ES-I3 (cell line): Measurements from ENCODE around the gene NDUFB10.

Source experiments
- H3K36me3 ChIP-seq: 2 replicates; pipeline ENCODE4 v1.6.1; 2013; ENCODE audit warnings: mild to moderate bottlenecking, low read length, control low read depth, moderate library complexity; ENCODE audit not compliant: insufficient read depth
- H3K4me1 ChIP-seq: 2 replicates; pipeline ENCODE4 v1.6.1; 2013; ENCODE audit warnings: mild to moderate bottlenecking, control low read depth, low read length; ENCODE audit not compliant: insufficient read depth
- H3K9ac ChIP-seq: 2 replicates; pipeline ENCODE4 v1.6.1; 2013; ENCODE audit warnings: low read depth, mild to moderate bottlenecking, low read length, moderate library complexity
- H3K9me3 ChIP-seq: 2 replicates; pipeline ENCODE4 v1.6.1; 2013; ENCODE audit warnings: mild to moderate bottlenecking, low read length, moderate library complexity; ENCODE audit not compliant: control insufficient read depth, insufficient read depth

Gene NDUFB10

DNA sequence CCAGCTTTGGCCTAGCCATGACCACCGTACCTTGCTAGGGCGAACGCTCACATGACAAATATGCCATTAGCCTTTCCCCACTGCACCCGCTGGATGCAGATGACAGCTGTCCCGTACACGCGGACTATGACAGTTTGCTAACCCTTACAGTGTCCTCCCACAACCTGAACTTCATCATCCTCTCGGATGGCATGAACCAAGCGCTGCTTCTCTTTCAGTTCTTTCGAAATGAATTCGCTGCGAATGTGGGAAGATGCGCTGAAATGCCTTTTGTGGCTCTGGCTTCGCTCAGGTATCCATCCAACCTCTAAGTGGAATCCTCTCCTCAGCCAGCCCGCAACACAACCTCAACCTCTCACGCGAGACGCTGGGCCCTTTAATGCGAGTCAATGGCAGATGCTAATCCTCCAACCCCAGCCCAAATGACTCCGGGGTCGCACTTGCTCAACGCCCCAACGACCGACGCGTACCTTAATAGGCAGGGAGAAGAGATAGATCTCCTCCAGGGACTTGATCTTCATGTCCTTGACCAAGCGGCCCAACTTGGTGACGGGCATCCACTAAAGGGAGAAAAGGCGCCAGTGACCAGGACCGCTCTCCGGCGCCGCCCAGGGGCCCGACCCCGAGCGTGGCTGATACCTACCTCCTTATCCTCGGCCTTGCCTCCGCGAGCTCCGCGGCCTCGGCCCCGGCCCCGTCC lies 4.6 kb downstream of the NDUFB10 start:
- Histone ChIP-seq H3K9me3 (no peaks in the 10 kb centered on the region), H3K36me3 (peaks cover 22% of the 10 kb centered on the region), H3K4me1 (peaks cover 5% of the 10 kb centered on the region; the same call in 1 of the 2 replicates), H3K9ac (peak overlapping the region; percentile 99)

DNA sequence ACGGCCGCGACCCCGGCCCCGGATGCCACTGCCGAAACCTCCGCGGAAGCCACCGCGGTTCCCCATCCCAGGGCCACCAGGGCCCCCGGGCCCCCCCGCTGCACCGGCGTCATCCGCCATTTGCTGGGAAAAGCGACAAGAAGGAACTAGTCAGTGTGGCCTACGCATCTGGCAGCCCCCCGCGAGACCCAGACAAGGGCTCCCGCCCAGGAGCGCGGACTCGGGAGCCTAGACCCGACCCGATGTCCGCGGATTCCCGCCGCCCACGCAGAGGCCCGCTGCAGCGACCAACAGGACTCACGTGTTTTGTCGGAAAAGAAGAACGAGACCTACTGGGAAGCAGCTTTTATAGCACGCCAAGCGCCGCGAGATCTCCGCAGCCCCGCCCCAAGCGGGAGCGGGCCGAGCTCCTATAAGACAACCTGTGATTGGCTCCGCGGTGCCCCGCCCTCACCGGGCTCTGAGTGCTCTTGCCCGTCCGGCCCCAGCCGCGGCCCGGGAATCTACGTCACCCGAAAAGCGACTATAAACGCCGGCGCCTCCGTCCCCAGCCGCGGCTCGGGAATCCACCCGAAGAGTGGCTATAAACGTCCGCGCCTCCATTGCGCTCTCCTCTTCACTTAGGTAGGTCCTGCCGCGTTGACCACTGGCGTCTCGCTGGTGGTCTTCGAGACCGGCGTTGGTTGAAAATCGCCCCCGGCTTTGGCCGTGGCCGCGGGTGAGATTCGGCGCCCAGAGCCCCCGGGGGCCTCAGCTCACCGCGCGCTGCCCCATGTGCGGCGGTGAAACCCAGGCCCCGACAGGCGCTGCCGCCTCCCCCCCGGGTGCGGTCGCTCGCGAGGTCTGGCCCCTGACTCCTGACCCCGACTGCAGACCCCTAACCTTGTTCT lies 5.4 kb downstream of the NDUFB10 start, which contains the start of gene RPS2:
TSS of gene RPS2 (minus strand) at position 321 of the 890 bp plus-strand sequence. CDS start at position 120, 201 bp downstream.
- Histone ChIP-seq H3K9me3 (no peaks in the 10 kb centered on the region), H3K9ac (peak within 1 kb of the TSS; percentile 99), H3K36me3 (peaks cover 22% of the 10 kb centered on the region), H3K4me1 (peaks cover 5% of the 10 kb centered on the region; the same call in 1 of the 2 replicates)

- Histone ChIP-seq H3K36me3 (peaks cover 22% of the 10 kb centered on the region), H3K9me3 (no peaks in the 10 kb centered on the region), H3K4me1 (peaks cover 5% of the 10 kb centered on the region; the same call in 1 of the 2 replicates), H3K9ac (peak overlapping the region; percentile 99)
Measured at GRCh38 chr16:1965396-1966001, 6.2 kb downstream of the NDUFB10 start.

- Histone ChIP-seq H3K4me1 (peaks cover 5% of the 10 kb centered on the region; the same call in 1 of the 2 replicates), H3K9me3 (no peaks in the 10 kb centered on the region)
Measured at GRCh38 chr16:1966460-1966859, 7.1 kb downstream of the NDUFB10 start, which contains the start of gene RNF151. RNF151 (plus strand) TSS chr16:1966856; CDS start chr16:1966882, 26 bp downstream.

GRCh38 chr16:1968146-1968953 lies 9.0 kb downstream of the NDUFB10 start:
- Histone ChIP-seq H3K9me3 (no peaks in the 10 kb centered on the region), H3K36me3 (peaks cover 8% of the 10 kb centered on the region), H3K4me1 (peaks cover 5% of the 10 kb centered on the region; the same call in 1 of the 2 replicates), H3K9ac (no peak overlapping the region)

More at GRCh38 chr16:1966460-1966859, 7.1 kb downstream of the NDUFB10 start, which contains the start of gene RNF151:
- Histone ChIP-seq H3K36me3 (peaks cover 22% of the 10 kb centered on the region), H3K9ac (peak within 1 kb of the TSS; percentile 99)

- Histone ChIP-seq H3K9me3 (no peaks in the 10 kb centered on the region), H3K4me1 (no peaks in the 10 kb centered on the region), H3K9ac (peak within 1 kb of the TSS; percentile 98), H3K36me3 (no peaks in the 10 kb centered on the region)
Measured at GRCh38 chr16:1971796-1972489, 12.6 kb downstream of the NDUFB10 start, which contains the start of gene TBL3. TBL3 (plus strand) TSS chr16:1972053; CDS start chr16:1972165, 112 bp downstream.

- Histone ChIP-seq H3K4me1 (no peaks in the 10 kb centered on the region), H3K36me3 (no peaks in the 10 kb centered on the region)
Measured at GRCh38 chr16:1972490-1972877, 13.1 kb downstream of the NDUFB10 start.

GRCh38 chr16:1973461-1974156 lies 14.3 kb downstream of the NDUFB10 start:
- Histone ChIP-seq H3K9me3 (no peaks in the 10 kb centered on the region), H3K4me1 (no peaks in the 10 kb centered on the region), H3K36me3 (no peaks in the 10 kb centered on the region), H3K9ac (no peak overlapping the region)

More at GRCh38 chr16:1972490-1972877, 13.1 kb downstream of the NDUFB10 start:
- peak overlapping the region; percentile 98 for H3K9ac ChIP-seq
- no peaks in the 10 kb centered on the region for H3K9me3 ChIP-seq

DNA sequence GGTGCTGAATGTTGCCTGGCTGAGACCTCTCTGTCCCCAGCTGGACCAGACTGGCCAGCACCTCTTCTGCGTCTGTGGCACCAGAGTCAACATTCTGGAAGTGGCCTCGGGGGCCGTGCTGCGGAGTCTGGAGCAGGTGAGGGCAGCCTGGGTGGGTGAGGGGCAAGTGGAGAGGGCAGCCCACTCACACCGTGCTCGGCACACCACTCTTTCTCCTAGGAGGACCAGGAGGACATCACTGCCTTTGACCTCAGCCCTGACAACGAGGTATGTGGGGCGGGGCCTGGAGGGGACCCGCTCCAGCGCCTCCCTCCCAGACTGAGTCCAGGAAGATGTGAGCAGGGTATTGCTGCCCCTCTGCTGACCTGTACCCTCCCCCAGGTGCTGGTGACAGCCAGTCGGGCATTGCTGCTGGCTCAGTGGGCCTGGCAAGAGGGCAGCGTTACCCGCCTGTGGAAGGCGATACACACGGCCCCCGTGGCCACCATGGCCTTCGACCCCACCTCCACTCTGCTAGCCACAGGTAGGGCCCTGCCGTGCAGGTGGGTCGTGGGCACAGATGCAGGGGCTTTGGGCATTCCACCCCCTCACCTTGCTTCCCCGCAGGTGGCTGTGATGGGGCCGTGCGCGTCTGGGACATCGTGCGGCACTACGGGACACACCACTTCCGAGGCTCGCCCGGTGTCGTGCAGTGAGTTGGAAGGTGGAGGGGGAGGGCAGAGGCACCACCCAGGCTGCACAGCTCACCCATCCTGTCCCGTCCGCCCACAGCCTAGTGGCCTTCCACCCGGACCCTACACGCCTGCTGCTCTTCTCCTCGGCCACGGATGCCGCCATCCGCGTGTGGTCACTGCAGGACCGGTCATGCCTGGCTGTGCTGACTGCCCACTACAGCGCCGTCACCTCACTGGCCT lies 15.1 kb downstream of the NDUFB10 start:
- Histone ChIP-seq H3K9me3 (no peaks in the 10 kb centered on the region), H3K36me3 (no peaks in the 10 kb centered on the region), H3K4me1 (no peaks in the 10 kb centered on the region; the same call in 1 of the 2 replicates), H3K9ac (no peak overlapping the region)

- Histone ChIP-seq H3K4me1 (no peaks in the 10 kb centered on the region; the same call in 1 of the 2 replicates), H3K36me3 (no peaks in the 10 kb centered on the region), H3K9ac (no peak overlapping the region), H3K9me3 (no peaks in the 10 kb centered on the region)
Measured at GRCh38 chr16:1975432-1976215, 16.3 kb downstream of the NDUFB10 start.

DNA sequence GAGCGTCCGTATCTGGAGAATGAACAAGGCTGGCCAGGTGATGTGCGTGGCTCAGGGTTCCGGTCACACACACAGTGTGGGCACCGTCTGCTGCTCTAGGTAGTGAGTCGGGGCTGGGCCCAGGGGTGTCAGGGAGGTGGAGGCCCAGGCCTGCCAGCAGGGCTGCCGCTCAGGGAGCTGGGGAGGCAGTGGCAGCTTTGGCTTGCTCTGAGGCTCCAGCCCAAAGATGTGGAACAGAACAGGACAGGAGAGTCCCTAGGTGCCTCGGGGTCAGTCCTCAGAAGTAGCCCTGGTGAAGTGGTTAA lies 16.8 kb downstream of the NDUFB10 start:
- Histone ChIP-seq H3K36me3 (no peaks in the 10 kb centered on the region), H3K9ac (no peak overlapping the region), H3K4me1 (peaks cover under 1% of the 10 kb centered on the region; the same call in 1 of the 2 replicates), H3K9me3 (no peaks in the 10 kb centered on the region)
